Neural progenitor cell (in vitro differentiated cells): Measurements from ENCODE around the gene SF3B5. TPM values are rescaled to one million over a fixed set of nuclear protein-coding genes. Genes with fewer than 3 reads are reported as not detected.

ENCODE experiments used
- DNase-seq: peaks from one replicate; pipeline ENCODE4 v3.0.0-alpha.2; 2016; ENCODE audit warnings: low spot score
- H2AFZ ChIP-seq: fragments of 200-600 bp; sonication (generic); replicated peaks from 2 replicates; pipeline ENCODE4 v1.6.1; 2016; ENCODE audit warnings: antibody characterized with exemption
- H3F3A ChIP-seq: fragments of 200-600 bp; sonication (generic); 2 replicates; pipeline ENCODE4 v1.6.1; 2016; ENCODE audit warnings: antibody characterized with exemption, low read depth
- H3K27ac ChIP-seq: fragments of 200-600 bp; sonication (generic); 2 replicates; pipeline ENCODE4 v1.5.1; 2016; ENCODE audit warnings: mild to moderate bottlenecking
- H3K27me3 ChIP-seq: fragments of 200-600 bp; sonication (generic); 2 replicates; pipeline ENCODE4 v1.6.1; 2016; ENCODE audit warnings: mild to moderate bottlenecking, moderate library complexity
- H3K36me3 ChIP-seq: fragments of 200-600 bp; sonication (generic); 2 replicates; pipeline ENCODE4 v1.5.1; 2016
- H3K4me1 ChIP-seq: fragments of 200-600 bp; sonication (generic); 2 replicates; pipeline ENCODE4 v1.6.1; 2016; ENCODE audit warnings: mixed run types
- H3K4me2 ChIP-seq: fragments of 200-600 bp; sonication (generic); 2 replicates; pipeline ENCODE4 v1.6.1; 2016
- H3K4me3 ChIP-seq: fragments of 200-600 bp; sonication (generic); 2 replicates; pipeline ENCODE4 v1.5.1; 2016
- H3K79me2 ChIP-seq: fragments of 200-600 bp; sonication (generic); 2 replicates; pipeline ENCODE4 v1.6.1; 2016; ENCODE audit warnings: low read depth
- H3K9ac ChIP-seq: fragments of 200-600 bp; sonication (generic); 2 replicates; pipeline ENCODE4 v1.6.1; 2016
- H3K9me3 ChIP-seq: fragments of 200-600 bp; sonication (generic); 2 replicates; pipeline ENCODE4 v1.5.1; 2016; ENCODE audit warnings: low read depth
- H4K20me1 ChIP-seq: fragments of 200-600 bp; sonication (generic); 2 replicates; pipeline ENCODE4 v1.6.1; 2016; ENCODE audit warnings: low read depth
- H3K27ac Mint-ChIP-seq: 3 replicates; pipeline ENCODE4 v1.8.0; 2021; ENCODE audit warnings: mixed read lengths
- H3K27me3 Mint-ChIP-seq: 2 replicates; pipeline ENCODE4 v1.8.0; 2022; ENCODE audit warnings: low read depth, mild to moderate bottlenecking, inconsistent platforms, moderate library complexity, mixed read lengths; ENCODE audit not compliant: insufficient read depth
- H3K36me3 Mint-ChIP-seq: 3 replicates; pipeline ENCODE4 v1.8.0; 2021; ENCODE audit warnings: mixed read lengths
- H3K4me1 Mint-ChIP-seq: 3 replicates; pipeline ENCODE4 v1.8.0; 2021; ENCODE audit warnings: mixed read lengths
- H3K4me3 Mint-ChIP-seq: 3 replicates; pipeline ENCODE4 v1.8.0; 2021; ENCODE audit warnings: mild to moderate bottlenecking, moderate library complexity, mixed read lengths
- H3K9me3 Mint-ChIP-seq: 3 replicates; pipeline ENCODE4 v1.8.0; 2020; ENCODE audit warnings: mixed read lengths
- EZH2 ChIP-seq: fragments of 200-600 bp; sonication (generic); IDR thresholded peaks from 2 replicates; pipeline ENCODE4 v1.6.1; 2017; ENCODE audit warnings: antibody characterized with exemption, mild to moderate bottlenecking, moderate library complexity
- EZH2phosphoT487 ChIP-seq: fragments of 200-600 bp; sonication (generic); IDR thresholded peaks from 2 replicates; pipeline ENCODE4 v1.6.1; 2017; ENCODE audit warnings: antibody characterized with exemption
- total RNA-seq: library from RNA; depleted of rRNA; stranded (reverse); fragments of >200 nt; gene quantifications from 2 replicates; pipeline ENCODE4 v1.2.3, GENCODE V29; 2015; ENCODE audit warnings: low replicate concordance
- TF ChIP-seq, protein P1 (sequence below): fragments of 200-600 bp; sonication (generic); IDR thresholded peaks from 2 replicates; pipeline ENCODE4 v1.5.1; 2017; ENCODE audit warnings: antibody characterized with exemption, mild to moderate bottlenecking

The SF3B5 gene
- total RNA-seq, 1 donor from 2014 or later: 99.0 TPM

- Histone ChIP-seq H3K9me3 (no peaks in the 10 kb centered on the region), H3K4me1 (peaks cover 9% of the 10 kb centered on the region), H3F3A (peaks cover 32% of the 10 kb centered on the region), H3K79me2 (no peaks in the 10 kb centered on the region), H4K20me1 (no peaks in the 10 kb centered on the region), H3K36me3 (no peaks in the 10 kb centered on the region), H3K27ac (no peak overlapping the region), H3K4me3 (peak overlapping the region; percentile 90), H2AFZ (no peak overlapping the region), H3K9ac (no peak overlapping the region), H3K4me2 (peak overlapping the region; percentile 96), H3K27me3 (peaks cover 91% of the 10 kb centered on the region)
- H3K36me3 Mint-ChIP-seq: no peaks in the 10 kb centered on the region
- H3K27ac Mint-ChIP-seq: no peak overlapping the region
- TF ChIP-seq EZH2 (no peak), EZH2phosphoT487 (peak; percentile 1)
- TF ChIP-seq, protein P1, sequence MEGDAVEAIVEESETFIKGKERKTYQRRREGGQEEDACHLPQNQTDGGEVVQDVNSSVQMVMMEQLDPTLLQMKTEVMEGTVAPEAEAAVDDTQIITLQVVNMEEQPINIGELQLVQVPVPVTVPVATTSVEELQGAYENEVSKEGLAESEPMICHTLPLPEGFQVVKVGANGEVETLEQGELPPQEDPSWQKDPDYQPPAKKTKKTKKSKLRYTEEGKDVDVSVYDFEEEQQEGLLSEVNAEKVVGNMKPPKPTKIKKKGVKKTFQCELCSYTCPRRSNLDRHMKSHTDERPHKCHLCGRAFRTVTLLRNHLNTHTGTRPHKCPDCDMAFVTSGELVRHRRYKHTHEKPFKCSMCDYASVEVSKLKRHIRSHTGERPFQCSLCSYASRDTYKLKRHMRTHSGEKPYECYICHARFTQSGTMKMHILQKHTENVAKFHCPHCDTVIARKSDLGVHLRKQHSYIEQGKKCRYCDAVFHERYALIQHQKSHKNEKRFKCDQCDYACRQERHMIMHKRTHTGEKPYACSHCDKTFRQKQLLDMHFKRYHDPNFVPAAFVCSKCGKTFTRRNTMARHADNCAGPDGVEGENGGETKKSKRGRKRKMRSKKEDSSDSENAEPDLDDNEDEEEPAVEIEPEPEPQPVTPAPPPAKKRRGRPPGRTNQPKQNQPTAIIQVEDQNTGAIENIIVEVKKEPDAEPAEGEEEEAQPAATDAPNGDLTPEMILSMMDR: no peak
- H3K9me3 Mint-ChIP-seq: no peaks in the 10 kb centered on the region
- peaks cover 23% of the 10 kb centered on the region for H3K27me3 Mint-ChIP-seq
- H3K4me3 Mint-ChIP-seq: peak overlapping the region; percentile 86
- H3K4me1 Mint-ChIP-seq: peaks cover 15% of the 10 kb centered on the region
- DNase-seq: no peak
These were observed 30.1 kb downstream of the SF3B5 start for GRCh38 chr6:144065213-144065660.

DNA sequence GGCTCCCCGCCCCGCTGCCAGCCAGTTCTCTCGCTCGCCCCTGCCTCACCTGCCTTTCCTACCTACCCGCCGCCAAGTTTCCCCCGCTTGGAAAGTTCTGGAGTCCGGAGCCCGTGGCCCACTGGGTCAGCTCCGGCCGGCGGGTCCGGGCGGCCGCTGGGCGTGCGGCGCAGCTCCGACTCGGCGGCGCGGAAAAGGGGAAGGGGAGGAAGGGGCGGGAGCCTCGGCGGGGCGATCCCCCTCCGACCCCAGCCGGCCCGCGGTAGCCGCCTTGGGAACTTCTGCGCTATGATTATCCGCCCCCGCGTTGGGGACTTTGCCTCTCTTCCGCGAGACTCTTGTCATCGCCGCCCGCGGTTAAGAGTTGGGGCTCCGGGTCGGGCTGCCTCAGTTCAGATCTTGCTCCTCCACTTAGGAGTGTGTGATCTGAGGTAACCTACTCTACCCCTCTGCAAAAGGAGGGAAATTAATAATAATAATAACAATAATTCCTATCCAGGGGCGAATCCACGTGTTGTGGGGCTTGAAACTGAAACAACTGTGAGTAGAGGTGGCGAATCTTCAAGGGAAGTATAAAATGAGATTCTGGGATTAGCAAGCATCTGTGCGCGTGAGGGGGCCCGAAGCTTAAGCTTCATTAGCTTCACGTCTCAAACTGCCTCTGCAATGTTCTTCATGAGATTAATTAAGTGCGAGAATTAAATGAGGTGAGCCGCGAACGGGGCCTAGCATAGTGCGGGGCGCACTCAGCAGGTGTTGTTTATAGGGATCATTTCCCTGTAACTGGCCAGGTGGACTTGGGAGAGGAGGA, 30.8 kb downstream of the SF3B5 start:
- Histone ChIP-seq H3K27me3 (peaks cover 87% of the 10 kb centered on the region), H3K4me1 (peaks cover 9% of the 10 kb centered on the region), H3F3A (peaks cover 32% of the 10 kb centered on the region), H3K9ac (no peak overlapping the region), H3K9me3 (no peaks in the 10 kb centered on the region), H3K36me3 (no peaks in the 10 kb centered on the region), H3K4me2 (peak overlapping the region; percentile 96), H2AFZ (peak overlapping the region; percentile 98), H3K4me3 (peak overlapping the region; percentile 90), H4K20me1 (no peaks in the 10 kb centered on the region), H3K79me2 (no peaks in the 10 kb centered on the region), H3K27ac (no peak overlapping the region)
- H3K36me3 Mint-ChIP-seq: no peaks in the 10 kb centered on the region
- no peaks in the 10 kb centered on the region for H3K9me3 Mint-ChIP-seq
- DNase-seq: peak; percentile 70
- TF ChIP-seq, protein P1: no peak
- TF ChIP-seq EZH2: peak; percentile 80
- H3K4me3 Mint-ChIP-seq: peak overlapping the region; percentile 86
- peaks cover 23% of the 10 kb centered on the region for H3K27me3 Mint-ChIP-seq
- H3K4me1 Mint-ChIP-seq: peaks cover 15% of the 10 kb centered on the region
- H3K27ac Mint-ChIP-seq: no peak overlapping the region

- Histone ChIP-seq H3K9ac (no peak overlapping the region), H3K36me3 (no peaks in the 10 kb centered on the region), H3K4me3 (peak overlapping the region; percentile 90), H2AFZ (peak overlapping the region; percentile 98), H3F3A (peaks cover 32% of the 10 kb centered on the region), H3K4me2 (peak overlapping the region; percentile 96), H4K20me1 (no peaks in the 10 kb centered on the region), H3K4me1 (peaks cover 9% of the 10 kb centered on the region), H3K27ac (no peak overlapping the region), H3K79me2 (no peaks in the 10 kb centered on the region), H3K9me3 (no peaks in the 10 kb centered on the region), H3K27me3 (peaks cover 84% of the 10 kb centered on the region)
- no peak for TF ChIP-seq EZH2phosphoT487
- TF ChIP-seq, protein P1: peak; percentile 41
- no peaks in the 10 kb centered on the region for H3K36me3 Mint-ChIP-seq
- H3K4me1 Mint-ChIP-seq: peaks cover 15% of the 10 kb centered on the region
- peaks cover 23% of the 10 kb centered on the region for H3K27me3 Mint-ChIP-seq
- peak overlapping the region; percentile 89 for H3K4me3 Mint-ChIP-seq
- peak; percentile 92 for DNase-seq
- no peak overlapping the region for H3K27ac Mint-ChIP-seq
- no peaks in the 10 kb centered on the region for H3K9me3 Mint-ChIP-seq
These were observed 31.5 kb downstream of the SF3B5 start for GRCh38 chr6:144063744-144064401.
